ENCODE results near the gene INPP5D.

INPP5D gene

DNA sequence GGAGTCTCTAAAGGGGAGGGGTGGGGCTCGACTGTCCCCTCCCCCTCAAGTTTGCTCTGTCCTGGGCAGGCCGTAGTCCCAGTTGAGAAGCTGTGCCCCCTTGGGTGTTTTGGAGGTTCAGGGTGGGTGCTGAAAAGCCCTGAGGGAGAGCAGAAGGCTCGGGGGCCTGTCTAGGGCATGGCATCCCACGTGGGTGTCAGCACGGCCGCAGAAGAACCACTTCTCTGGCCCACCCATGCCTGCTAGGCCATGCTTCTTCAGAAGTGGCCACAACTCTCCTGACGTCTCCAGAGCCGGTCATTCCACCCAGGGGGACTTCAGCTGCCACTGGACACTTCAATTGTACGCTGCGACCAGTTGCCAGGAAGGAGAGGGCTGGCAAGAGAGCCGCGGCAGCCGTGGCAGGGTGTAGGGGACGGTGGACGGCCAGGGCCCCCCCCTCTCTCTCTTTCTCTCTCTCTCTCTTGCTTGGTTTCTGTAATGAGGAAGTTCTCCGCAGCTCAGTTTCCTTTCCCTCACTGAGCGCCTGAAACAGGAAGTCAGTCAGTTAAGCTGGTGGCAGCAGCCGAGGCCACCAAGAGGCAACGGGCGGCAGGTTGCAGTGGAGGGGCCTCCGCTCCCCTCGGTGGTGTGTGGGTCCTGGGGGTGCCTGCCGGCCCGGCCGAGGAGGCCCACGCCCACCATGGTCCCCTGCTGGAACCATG is at the start of gene INPP5D:
Gene INPP5D (plus strand): TSS at position 546 of the 704 bp plus-strand sequence. CDS start 137 bp downstream, at position 683.
- DNase-seq (ENCODE audit: extremely low read depth, low read depth), result no peak
- no peak within 1 kb of the TSS for H3K4me3 ChIP-seq (replicated peaks; ENCODE audit: low read depth, low read length)
- TF ChIP-seq, protein P1, sequence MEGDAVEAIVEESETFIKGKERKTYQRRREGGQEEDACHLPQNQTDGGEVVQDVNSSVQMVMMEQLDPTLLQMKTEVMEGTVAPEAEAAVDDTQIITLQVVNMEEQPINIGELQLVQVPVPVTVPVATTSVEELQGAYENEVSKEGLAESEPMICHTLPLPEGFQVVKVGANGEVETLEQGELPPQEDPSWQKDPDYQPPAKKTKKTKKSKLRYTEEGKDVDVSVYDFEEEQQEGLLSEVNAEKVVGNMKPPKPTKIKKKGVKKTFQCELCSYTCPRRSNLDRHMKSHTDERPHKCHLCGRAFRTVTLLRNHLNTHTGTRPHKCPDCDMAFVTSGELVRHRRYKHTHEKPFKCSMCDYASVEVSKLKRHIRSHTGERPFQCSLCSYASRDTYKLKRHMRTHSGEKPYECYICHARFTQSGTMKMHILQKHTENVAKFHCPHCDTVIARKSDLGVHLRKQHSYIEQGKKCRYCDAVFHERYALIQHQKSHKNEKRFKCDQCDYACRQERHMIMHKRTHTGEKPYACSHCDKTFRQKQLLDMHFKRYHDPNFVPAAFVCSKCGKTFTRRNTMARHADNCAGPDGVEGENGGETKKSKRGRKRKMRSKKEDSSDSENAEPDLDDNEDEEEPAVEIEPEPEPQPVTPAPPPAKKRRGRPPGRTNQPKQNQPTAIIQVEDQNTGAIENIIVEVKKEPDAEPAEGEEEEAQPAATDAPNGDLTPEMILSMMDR (IDR thresholded peaks at IDR 0.05; ENCODE audit: low read depth, low read length, missing control alignments), result no peak

DNA sequence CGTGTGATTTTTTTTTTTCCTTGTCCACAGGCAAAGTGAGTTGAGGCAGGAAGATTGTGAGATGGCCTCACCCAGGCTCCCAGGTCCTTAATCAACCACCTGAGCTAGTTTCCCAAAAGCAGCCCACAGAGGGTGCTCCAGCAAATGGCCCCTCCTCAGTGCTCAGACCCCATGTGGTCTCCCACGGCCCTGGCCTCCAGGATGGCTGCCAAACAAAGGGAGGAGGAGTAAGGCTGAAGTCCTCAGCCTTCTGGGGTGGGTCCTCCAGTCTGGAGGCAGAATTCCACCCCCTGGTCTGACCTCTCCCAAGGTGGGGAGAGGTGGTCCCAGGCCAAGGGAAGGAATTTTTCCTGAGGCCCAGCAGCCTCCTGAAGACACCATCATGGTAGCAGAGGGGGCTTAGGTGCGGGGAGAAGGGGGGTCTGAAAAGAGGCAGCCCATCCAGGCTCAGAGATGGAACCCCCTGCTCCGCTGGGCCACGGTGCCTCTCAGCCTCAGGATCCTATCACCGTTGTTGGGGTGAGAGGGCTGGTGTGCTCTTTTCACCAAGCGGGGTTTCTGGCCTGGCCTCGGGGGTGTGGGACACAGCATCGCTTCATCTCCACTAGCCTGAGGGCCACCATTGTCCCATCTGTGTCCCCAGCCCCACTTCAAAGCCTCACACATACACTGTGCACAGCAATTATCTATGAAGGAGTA is 49.4 kb upstream of the INPP5D start:
- DNase-seq (ENCODE audit: extremely low read depth, low read depth), result no peak
- TF ChIP-seq, protein P1 (IDR thresholded peaks at IDR 0.05; ENCODE audit: low read depth, low read length, missing control alignments), result no peak
- H3K4me3 ChIP-seq (replicated peaks; ENCODE audit: low read depth, low read length), result no peak overlapping the region

DNA sequence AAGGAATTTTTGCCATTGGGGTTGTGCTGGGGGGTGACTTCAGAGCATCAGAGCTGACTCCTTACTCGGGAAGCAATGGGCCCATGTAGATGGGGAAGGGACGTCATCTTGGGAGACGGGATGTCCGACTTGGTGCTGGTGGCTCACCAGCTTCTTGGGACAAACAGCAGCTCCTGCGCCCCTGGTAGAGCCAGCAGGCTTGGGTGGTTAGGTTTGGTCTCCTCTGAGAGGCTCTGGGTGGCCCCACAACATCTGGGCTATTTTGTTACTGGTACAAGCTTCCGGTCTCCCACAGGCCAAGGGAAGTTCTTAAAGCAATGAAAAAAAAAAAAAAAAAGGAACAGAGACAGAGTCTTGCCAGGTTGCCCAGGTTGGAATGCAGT is 48.9 kb upstream of the INPP5D start:
- H3K4me3 ChIP-seq (replicated peaks; ENCODE audit: low read depth, low read length), result no peak overlapping the region
- TF ChIP-seq, protein P1 (IDR thresholded peaks at IDR 0.05; ENCODE audit: low read depth, low read length, missing control alignments), result no peak
- DNase-seq (ENCODE audit: extremely low read depth, low read depth), result no peak

DNA sequence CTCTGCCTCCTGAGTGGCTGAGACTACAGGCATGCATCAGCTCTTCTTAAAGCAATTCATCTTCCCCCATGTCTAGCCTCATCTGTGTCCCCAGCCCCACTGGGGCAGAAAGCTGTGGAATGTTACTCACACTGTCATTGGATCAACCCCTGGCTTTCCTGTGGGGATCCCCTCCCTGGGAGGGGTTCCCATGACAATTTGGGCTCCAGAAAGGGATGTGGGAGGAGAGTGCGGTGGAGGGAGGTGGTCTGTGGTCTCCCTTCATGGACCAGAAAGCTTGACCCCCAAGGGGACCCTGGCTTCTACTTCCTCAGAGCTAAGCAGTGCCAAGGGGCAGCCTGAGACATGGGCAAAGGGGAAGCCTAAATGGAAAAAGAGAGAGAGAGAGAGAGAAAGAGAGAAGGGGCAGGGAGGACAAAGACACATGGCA is 48.4 kb upstream of the INPP5D start:
- TF ChIP-seq, protein P1 (IDR thresholded peaks at IDR 0.05; ENCODE audit: low read depth, low read length, missing control alignments), result no peak
- no peak for DNase-seq (ENCODE audit: extremely low read depth, low read depth)
- no peak overlapping the region for H3K4me3 ChIP-seq (replicated peaks; ENCODE audit: low read depth, low read length)

DNA sequence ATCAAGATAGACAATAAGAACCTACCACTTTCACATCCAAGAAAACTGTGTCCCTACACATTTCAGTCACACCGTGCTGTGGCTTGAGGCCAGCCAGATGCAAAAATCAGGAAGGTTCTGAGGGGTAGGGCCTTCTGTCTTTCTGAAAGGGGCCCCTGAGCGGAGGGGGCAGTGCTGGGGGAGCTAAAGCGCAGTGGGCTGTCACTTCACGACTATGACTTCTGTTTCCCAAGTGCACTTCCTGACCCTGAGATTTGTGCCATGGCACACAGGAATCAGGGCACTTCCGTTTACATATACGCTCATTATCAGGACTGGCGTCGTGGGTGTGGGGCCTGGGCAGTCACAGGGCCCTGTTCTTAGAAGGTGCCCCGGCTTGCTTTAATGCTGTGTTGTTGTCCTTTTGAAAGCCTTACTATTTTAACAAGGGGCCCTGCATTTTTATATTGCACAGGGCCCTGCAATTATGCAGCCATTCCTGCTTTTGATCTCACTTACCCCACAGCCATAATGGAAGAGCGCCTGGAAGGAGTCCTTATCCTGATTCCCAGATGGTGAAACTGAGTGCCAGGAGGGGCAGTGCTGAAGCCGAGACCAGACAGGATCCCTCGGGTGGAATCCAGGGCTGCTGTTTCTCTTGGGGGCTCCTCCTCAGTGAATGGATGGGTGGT is 47.7 kb upstream of the INPP5D start:
- no peak for DNase-seq (ENCODE audit: extremely low read depth, low read depth)
- H3K4me3 ChIP-seq (replicated peaks; ENCODE audit: low read depth, low read length), result no peak overlapping the region
- TF ChIP-seq, protein P1 (IDR thresholded peaks at IDR 0.05; ENCODE audit: low read depth, low read length, missing control alignments), result no peak

DNA sequence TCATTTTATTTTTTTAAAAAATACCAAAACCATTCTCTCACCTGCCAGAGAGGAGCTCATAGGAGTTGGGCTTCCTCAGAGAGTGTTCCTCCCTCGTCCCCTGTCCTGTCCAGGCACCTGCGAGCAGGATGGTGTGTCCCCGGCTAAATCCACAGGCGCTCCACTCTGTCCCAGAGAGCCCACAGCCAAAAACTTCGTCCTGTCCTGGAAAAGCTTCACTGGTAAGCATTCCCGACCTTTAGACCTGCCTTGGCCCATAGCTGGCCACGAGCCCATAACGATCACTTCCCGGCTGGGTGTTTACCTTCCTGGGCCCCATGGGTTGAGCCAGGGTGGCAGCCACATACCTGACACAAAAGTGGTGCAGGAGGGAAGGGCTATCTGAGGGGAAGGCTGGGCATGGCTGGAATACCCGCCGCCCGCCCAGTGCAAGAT is 47.1 kb upstream of the INPP5D start, which contains the start of gene NGEF:
Gene NGEF (minus strand): TSS at position 230 of the 435 bp plus-strand sequence. CDS start 38,366 bp downstream, outside the sequence.
- H3K4me3 ChIP-seq (replicated peaks; ENCODE audit: low read depth, low read length), result no peak within 1 kb of the TSS
- no peak for DNase-seq (ENCODE audit: extremely low read depth, low read depth)
- TF ChIP-seq, protein P1 (IDR thresholded peaks at IDR 0.05; ENCODE audit: low read depth, low read length, missing control alignments), result no peak

Measured in HFF-Myc (cell line).